Tibial nerve (tissue), 4 donors: ENCODE measurements around the gene GABRB1.

Experiments
- CTCF ChIP-seq, 5 experiments: fragments of 200-600 bp in 3 of 5; fragments of 450-650 bp in 2 of 5; sonication (generic) in 3 of 5; IDR thresholded peaks; one replicate each; pipeline ENCODE4 v1.5.1; 2016 to 2019; ENCODE audit warnings: antibody characterized with exemption in 5 of 5, mild to moderate bottlenecking in 3 of 5, moderate library complexity in 2 of 5
- EP300 ChIP-seq, 2 donors: sonication (generic); formaldehyde crosslinking; IDR thresholded peaks; one replicate each; pipeline ENCODE4 v1.6.1; 2017; ENCODE audit warnings: antibody characterized with exemption in 2 of 2, mild to moderate bottlenecking in 1 of 2
- POLR2A ChIP-seq, 2 donors: fragments of 450-650 bp; IDR thresholded peaks; one replicate each; pipeline ENCODE4 v1.6.1; 2017; ENCODE audit warnings: antibody characterized with exemption in 2 of 2, mild to moderate bottlenecking in 2 of 2, moderate library complexity in 2 of 2

GRCh38 chr4:47289805-47290204 lies 258.4 kb downstream of the GABRB1 start:
- TF ChIP-seq POLR2A (IDR thresholded peaks at IDR 0.05), result no peak
- TF ChIP-seq CTCF (IDR thresholded peaks at IDR 0.05), result no peak
- TF ChIP-seq EP300 (IDR thresholded peaks at IDR 0.05), result no peak
